ENCODE measurements around the gene SLC24A3.

The SLC24A3 gene

DNA sequence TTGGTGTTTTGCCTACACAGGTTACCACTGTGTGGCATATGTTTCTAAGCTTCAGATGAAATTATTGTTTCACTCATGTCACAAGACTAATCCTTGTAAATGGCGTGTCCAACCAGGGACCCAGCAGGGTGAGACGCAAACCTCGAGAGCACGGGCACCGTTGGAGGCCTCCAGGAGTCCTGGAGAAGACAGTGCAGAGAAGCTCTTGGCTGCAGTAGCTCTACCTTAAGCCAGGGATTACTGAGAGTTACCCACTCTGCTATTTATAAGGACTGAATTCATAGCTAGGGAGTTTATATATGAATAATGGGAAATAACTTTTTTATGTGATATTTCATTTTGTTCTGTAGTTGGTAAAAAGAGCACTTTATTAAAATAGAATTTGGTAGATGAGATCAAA is 137.4 kb downstream of the SLC24A3 start:
- DNase-seq, result no peak

DNA sequence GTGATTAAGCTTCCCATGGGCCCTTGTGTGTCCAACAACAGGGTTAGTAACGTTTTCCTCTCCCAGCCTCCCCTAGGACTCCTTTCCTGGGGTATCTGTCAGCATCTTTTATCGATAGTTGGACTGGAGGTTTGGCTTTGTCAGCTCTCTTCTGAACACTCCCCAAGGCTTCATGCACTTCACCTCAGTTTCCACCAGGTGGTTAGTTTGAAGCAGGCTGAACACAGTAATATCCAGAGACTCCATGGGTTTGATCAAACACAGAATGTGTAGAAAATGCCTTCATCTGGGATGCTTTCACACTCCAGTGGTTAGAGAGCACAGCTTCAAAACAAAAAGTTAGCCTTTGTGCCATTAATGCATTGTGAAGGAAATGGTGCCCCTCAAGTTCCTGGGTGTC is 139.1 kb downstream of the SLC24A3 start:
- no peak for DNase-seq

DNA sequence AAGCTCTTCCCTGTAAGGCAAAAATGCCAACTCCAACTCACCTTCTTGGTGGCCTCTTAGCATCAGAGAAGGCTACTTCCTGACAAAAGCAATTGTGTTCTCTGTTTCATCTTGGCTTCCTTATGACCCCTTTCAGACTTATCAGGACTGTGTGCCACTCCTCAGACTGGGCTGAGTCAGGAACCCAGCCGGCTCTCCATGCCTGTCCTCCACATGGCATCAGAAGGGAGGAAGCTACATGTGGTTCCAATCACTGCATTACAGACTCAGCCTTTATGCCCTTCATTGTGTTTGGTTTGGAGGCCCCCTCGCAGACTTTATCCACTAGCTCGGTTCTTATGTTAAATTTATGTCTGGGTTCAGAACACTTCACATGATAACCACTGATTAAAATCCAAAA is 142.5 kb downstream of the SLC24A3 start:
- DNase-seq, result no peak

DNA sequence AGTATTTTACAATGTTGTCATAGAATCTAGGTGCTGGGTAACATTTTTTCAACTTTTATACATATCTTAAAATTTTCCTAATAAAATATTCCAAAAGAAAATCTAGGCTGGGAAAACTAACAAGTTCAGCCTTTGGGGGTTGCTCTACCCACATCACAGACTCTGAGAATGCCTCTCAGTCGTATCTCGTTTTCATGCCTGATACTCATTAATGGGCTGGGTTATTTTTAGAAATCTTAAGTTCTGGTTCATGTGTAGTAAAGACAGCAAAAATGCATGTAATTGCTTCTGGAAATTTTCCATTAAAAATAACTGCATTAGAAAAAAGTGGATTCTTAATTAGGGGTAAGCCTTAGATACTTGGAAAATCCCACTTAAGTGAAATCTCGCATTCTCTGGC is 149.3 kb downstream of the SLC24A3 start:
- no peak for DNase-seq

DNA sequence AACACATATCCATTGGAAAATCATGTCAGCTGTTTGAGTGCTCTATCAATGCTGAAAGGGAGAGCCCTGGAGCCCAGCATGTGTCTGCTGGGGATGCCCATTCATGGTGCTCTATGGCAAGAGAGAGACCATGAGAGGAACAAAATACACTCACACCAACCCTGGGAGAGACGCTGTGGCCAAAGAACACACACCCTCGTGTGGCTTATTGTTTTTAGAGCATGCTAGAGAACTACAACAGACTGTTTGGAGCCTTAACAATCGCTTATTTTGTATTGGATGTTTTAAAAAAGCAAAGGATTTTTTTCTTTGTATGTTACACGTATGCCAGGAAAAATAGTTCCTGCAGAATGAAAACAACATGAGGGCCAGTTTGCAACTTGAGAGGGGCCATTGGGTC is 151.0 kb downstream of the SLC24A3 start:
- DNase-seq, result no peak

DNA sequence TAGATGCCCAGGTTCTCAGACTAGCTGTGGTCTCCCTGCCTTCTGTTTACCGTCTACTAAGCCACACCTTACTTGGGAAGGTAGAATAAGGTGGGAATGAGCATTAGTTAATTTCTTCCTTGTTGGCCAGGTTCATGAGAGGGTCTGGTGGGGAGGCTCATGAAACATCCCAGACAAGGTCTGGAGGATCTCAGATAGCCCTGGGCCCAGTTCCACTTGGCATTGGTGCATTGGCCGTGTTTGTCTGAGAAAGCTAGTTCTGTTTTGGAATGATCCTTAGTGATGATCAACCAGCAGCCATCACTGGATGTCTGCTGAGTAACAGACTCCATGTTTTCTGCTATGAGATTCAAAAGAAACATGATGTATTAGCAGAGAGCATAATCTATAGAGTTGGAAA is 155.1 kb downstream of the SLC24A3 start:
- DNase-seq, result no peak

DNA sequence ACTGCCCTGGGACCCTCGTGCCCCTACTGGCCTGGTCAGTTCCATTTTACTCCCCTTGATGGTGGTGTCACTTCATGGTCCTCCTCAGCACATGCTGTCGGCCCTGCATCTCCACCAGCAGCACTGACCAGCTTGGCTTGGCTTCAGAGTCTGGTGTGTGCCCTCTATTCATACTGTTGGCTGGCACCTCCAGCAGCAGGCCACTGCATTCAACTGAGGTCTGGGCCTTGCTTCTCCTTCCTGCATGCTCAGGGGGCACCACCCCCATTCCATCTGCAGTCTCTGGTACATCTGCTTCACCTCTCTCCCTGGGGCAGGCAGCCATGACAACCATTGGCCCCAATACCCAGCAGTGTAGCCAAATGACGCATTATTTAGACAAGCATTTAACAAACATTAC is 155.9 kb downstream of the SLC24A3 start:
- no peak for DNase-seq

DNA sequence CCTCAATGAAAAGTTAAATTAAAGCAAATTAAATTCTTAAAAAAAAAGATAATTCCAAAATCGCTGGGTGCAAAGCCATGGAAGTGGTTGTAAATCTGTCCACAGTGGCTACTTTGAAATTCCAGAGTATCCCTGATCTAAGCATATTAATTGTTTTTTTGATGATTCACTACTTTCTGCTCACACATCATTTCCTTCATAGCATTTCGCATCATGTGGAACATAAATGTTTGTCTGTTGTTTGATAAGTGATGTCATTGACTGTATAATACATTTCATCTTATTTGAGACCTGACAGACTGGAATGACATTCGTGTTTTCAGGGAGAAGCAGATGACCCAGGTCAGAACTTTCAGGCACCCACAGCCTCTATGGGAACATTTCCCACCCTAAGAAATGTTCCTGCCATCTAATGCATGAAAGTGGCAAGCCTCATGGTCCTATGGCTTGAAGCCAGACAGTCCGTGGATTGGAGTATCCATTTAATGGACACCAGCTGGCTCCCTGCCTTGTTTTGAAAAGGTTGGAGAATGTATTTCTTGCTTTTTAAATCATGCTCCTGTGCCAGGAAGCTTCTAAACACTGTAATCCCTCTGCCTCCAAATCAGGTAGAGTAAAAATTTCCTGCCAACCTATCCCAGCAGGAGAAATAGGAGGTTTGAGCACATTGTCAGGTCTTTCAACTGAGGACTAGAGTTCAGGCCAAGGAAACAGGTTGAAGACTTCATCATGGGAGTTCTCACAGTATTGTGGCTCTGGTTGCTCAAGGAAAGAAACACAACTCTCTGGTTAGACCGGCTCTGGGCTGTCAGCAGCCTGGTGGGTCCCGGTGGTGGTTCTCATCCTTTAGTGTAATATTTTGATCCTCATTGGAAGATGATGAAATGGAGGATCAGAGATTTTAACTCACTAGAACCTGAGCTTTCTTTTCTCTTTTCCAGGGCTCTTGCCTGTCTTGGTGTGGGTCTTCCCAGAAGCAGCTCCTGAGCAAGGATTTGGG is 157.9 kb downstream of the SLC24A3 start:
- no peak for DNase-seq

DNA sequence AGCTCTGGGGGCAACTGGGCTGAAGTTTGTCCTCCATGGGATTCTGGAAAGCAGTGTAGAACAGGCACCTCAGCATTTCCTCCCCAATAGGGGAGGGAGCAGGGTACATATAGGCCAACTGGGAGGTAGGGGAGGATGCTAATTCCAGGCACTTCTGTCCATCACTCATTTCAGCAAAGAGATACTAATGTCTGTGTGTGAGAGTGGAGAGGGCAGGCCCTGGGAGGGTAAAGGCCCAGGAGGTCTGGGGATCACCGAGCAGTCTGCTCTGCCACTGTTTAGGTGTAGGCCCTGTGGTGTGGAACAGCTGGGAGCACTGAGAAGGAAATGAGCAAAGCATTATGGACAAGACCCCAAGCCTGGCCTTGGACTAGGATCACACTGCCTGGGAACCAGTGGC is 158.7 kb downstream of the SLC24A3 start:
- no peak for DNase-seq

DNA sequence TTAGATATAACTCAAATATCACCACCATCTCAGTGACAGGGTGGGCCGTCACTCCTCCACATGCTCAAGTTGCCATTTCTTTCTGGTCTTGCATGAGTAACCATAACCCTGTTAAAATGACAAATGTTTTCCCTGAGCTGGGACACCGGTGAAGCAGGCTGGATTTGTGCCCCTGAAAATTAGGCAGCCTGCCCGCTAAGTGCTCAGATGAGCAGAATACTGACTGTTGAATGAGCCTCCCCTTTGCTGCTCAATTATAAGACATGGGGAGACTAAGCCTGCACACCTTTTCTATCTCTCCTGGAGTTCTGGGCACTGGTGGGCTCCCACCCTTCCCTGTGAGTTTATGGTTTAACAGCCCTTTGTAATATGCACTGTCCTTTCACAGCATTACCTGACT is 161.8 kb downstream of the SLC24A3 start:
- DNase-seq, result no peak

DNA sequence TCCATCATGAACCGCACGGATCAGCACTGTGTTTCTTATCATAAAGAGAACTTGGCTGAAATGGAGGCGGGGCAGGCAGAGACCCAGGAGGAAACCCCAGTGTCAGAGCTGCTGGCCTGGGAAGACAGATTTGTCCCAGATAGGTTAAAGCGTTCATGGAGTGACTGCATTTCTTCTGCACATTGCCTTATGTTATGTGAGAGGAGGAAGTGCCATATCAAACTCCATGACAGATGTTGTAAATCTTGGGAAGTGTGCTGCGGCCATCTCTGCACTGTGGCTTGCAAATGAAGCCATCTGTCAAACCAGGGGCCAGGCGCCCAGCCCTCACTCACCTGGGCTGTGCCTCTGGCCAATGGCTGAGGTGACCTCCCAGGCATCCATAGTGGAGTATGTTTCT is 163.0 kb downstream of the SLC24A3 start:
- no peak for DNase-seq

DNA sequence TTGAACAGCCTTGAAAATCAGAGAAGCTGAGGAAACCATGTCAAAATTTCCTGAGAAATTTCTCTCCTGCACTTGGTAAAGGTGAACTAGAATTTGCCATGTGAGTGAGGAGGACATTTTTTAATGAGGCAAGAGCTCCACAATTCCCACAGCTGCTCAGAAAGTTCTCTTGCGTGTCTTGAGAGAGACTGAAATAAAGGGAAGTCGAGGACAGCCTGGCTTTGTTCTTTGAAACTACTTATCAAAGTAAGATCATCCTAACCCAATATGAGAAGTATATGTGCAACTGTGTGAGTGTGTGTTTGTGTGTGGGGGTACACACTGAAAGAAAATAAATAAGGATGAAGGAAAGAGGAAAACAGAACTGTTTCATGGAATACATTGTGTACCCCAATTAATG is 163.4 kb downstream of the SLC24A3 start:
- no peak for DNase-seq

DNA sequence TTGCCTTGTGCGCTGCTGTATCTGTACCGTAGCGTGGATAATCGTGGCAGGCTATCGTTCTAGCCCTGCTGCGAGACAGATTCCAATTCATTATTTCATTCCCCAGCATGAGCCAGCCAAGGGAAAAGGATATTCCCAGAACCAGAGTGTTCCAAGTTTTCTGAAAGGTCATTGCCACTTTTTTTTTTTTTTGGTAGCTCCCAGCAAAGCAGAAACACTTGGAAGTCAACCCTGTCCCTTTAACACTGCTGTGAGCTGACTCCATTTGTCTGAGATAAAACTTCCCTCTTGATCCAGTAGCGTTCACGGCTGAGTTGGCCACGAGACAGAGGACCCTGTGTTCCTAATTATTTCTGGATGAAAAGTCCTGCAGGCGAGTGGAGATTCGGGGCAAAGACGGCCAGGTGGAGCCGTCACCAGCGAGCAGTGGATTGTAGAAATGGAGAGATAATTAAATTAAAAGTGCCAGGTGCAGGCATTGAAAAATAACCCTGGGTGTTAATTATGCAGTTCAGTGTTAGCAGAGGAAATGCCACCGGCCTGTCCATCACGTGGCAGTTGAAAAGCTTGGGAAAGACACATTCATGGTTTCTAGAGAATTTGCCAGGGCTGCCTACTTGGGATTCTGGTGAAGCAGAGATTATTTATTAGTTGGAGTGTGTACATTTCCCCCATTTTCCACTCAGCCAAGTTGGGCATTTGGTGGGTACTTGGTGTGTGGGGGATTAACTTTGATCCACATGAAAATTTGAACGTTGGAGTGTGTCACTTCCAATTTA is 164.2 kb downstream of the SLC24A3 start:
- no peak for DNase-seq

DNA sequence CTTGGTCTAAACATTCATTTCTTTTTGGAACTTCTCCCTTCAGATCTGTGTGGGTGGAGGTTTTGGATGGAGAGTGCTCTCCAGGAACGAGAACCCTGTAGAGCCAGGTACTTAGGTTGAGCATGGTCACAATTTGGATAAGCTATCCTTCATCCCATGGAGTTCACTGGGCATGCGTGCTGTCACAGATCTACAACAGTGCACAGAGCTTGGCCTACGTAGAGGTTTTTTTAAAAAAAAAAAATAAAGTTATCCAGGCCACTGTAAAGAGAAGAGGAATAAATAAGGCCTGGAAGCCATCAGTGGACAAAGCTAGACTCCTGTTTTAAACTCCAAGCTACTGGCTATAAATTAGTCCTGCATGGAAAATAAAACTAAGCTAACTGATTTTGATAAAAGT is 165.6 kb downstream of the SLC24A3 start:
- DNase-seq, result no peak

DNA sequence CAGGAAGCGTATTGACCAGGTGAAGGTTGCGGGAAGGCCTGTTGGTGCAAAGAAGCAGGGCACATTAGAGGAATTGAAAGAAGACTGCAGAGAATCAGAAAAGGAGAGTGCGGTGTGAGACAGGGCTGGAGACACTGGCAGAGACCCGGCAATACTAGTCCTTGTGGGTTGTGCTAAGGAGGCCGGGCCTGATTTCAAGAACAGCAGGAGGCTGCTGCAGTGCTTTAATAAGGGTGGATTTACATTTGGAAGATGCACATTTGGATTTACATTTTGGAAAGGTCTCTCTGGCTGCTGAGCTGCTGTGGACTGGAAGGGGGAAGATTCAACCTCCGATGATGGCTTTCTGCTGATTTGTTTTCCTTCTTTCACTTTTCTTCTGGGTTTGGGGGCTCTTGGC is 167.8 kb downstream of the SLC24A3 start:
- no peak for DNase-seq

DNA sequence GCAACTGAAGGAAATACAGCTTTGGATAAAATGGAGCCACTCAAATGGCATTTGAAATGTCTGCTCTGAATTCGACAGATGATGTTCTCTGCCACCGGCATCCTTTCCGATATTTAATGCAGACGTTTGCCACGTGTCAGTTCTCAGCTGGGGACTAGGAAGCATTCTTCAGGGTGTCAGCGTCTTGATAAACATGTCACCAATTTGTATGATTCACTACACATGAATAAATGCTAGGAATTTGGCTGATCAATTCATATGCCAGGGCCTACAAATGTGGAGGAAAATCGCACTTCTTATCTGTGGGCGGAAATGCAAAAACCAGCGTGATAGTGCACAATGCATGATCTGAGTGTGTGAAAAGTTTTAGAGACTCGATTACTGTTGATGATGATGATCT is 169.5 kb downstream of the SLC24A3 start:
- no peak for DNase-seq

DNA sequence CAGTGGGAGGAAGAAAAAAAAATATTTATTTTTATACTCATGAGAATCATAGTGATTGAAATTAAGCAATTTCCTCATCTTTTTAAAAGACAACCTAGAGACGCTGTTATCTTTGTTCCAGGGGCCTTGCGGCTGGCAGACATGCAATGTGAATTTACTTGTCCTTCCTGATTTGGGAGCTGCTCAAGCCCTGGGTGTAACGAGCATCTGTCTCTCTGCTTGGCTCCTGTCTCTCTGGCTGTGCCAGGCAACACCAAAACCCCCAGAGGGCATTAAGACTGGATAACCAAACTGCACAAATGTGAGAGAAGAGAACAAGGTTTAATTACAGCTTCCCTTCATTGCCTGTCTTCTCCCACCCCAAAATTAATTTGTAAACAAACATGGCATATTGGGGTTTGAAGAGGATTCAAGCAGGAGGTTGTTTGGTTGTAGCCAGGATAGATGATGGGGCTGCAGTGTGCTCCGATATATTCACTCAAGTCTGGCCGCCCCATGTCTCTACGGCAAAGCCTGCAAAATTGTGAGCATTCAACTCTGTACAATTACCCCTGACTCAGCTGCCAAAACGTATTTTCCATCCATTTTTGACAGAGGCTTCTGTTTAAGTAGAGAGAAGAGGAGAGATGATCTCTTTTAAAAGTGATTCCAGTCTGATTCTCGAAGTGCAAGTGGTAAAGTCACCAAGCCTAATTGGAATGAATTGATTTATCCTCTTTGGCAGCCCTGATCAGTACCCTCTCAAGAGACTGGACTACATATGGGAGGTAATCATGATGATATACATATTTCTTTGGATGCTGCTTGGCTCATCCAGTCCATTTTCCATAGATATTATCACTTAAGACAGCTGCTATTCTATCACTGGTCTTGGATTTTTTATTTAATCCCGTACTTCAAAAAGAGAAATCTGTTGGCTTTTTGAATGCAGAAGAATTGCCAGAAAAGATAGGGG is 170.2 kb downstream of the SLC24A3 start:
- no peak for DNase-seq

DNA sequence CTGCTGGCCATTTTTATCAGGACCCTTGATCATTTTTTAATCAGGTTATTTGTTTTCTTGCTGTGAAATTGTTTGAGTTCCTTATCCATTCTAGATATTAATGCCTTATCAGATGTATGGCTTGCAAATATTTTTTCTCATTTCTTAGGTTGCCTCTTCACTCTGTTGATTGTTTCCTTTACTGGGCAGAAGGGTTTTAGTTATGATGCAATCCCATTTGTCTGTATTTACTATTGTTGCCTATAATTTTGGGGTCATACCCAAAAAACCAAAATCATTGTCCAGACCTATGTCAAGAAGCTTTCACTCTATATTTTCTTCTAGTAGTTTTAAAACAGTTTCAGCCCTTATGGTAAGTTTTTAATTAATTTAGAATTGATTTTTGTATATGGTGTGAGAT is 172.5 kb downstream of the SLC24A3 start:
- no peak for DNase-seq

DNA sequence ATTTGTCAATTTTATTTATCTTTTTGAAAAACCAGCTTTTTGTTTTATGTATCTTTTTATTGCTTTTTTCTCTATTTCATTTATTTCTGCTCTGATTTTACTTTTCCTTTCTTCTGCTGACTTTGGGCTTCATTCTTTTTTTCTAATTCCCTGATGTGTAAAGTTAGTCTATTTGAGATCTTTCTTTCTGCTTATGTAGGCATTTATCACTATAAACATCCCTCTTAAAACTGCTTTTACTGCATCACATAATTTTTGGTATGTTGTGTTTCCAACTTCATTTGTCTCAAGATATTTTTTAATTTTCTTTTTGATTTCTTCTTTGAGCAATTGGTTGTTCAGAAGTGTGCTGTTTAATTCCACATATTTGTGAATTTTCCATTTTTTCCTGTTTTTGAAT is 174.8 kb downstream of the SLC24A3 start:
- DNase-seq, result no peak

DNA sequence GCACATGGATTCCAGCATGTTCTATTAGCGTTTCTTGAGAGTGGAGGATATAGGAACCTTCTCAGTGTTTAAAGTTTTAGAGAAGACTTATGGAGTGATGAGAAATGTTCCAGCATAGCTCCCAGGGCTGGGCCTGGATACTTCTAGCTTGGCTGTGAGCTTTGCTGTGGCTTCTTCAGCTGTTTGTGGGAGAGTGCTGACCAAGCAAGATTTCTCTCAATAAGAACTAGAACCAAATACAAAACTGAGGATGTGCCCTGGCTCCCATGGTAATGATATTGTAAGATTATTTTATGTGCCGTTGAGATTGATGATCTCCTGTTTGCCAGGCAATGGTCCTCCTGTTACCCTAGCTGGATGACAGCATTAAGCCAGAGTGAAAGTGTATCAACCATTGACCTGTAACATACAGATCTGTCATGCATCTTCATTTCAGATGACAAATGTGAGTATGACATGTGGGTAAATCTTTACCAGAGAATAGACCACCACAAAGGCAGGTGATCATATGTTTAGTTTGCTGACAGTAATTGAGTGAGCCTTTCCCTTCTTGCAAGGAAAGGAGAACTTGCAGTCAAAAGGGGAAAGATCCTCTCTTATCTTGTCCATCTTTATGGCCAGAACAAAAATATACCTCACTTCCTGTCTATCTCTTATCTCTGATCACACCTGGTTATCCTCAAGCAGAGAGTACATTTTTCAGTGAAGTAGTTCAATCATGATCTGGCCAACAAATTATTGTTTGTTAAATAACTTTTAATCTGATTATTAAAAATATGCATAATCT is 180.1 kb downstream of the SLC24A3 start:
- peak; percentile 12 for DNase-seq

DNA sequence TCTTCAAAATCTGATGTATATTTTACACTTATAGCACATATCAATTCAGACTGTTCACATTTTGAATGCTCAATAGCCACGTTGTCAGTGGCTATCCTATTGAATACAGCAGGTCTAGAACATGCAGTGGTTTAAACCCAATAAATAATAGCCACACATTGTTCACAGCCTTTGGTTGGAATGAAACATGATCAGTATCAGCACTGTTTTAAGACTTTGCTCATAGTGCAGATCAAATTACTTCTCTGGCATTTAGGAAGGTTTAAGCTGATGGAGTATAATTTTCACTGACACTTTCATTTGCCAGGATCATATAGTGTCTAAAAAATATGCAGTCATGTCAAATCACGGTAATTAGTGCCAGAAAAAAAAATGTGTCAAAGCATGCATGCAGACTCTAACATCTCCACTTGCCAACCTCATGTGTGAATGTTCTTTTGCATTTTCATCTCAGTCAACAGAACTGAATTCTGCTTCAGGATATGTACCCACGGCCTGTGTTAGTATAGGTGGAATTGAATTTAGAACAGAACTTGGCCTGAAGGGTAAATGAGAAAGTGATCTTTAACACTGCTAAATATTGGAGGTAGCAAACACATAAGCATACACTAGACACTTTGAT is 184.1 kb downstream of the SLC24A3 start:
- DNase-seq, result no peak

DNA sequence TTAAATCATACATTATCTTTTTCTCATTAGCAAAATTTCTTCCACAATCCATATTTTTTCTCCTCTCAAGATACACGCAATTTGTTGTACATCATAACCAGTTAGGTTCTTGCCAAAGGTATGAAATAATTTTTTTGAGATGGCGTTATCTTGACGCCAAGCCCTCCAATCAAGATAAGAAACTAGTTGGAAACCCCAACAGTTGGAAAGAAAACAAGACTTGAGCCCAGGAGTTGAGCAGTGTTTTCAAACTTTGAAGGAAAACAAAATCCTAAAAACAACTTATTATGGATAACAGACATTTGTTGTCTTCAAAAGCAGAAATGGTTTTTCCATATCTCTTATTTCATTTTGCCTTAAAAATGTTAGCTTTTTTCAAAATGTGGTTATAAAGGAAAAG is 184.8 kb downstream of the SLC24A3 start:
- DNase-seq, result no peak

All from KG1 (cell line).